B cell (primary cell): ENCODE measurements around the gene ZMAT5. TPM values are rescaled to one million over a fixed set of nuclear protein-coding genes. Genes with fewer than 3 reads are reported as not detected.

Source experiments
- ATAC-seq: fragments of 200-7000 bp; cut with Tn5 transposase; one replicate; pipeline ENCODE4 v1.10.0; 2021; ENCODE audit warnings: low read depth, mild to moderate bottlenecking, moderate number of reproducible peaks, moderate library complexity
- CTCF ChIA-PET: fragments of 350-600 bp; sonication (Branson Sonifier 250); formaldehyde crosslinking; loops from one replicate; lab custom pipeline; 2021; ENCODE audit warnings: antibody characterized with exemption, inconsistent platforms; lab: Charles Lee
- POLR2A ChIA-PET: fragments of 350-600 bp; sonication (Branson Sonifier 250); formaldehyde crosslinking; loops from one replicate; lab custom pipeline; 2021; ENCODE audit warnings: antibody characterized with exemption; lab: Charles Lee
- DNase-seq: peaks from one replicate; pipeline ENCODE4 v3.0.0; 2013
- H2AFZ ChIP-seq: 2 replicates; pipeline ENCODE4 v1.6.1; 2012; ENCODE audit warnings: mild to moderate bottlenecking, low read depth, low read length; ENCODE audit not compliant: insufficient read depth, poor library complexity, severe bottlenecking
- H3K27ac ChIP-seq, 2 donors: 1 replicate in 1 of 2; 2 replicates in 1 of 2; pipeline ENCODE4 v1.5.1; 2012 to 2013; ENCODE audit warnings: low read length in 2 of 2, mild to moderate bottlenecking in 2 of 2, moderate library complexity in 1 of 2
- H3K27me3 ChIP-seq, 4 experiments: fragments of 200-600 bp in 1 of 4; sonication (generic) in 1 of 4; replicated peaks in 1 of 4; 1 replicate in 2 of 4; 2 replicates in 2 of 4; pipeline versions ENCODE4 v1.6.1 to v1.7.0; 2013 to 2016; ENCODE audit warnings: low read length in 3 of 4, mild to moderate bottlenecking in 2 of 4, mixed read lengths in 1 of 4, moderate library complexity in 1 of 4; ENCODE audit not compliant: insufficient read depth in 4 of 4, control insufficient read depth in 3 of 4; ENCODE audit errors: control extremely low read depth in 1 of 4
- H3K36me3 ChIP-seq, 2 experiments: replicated peaks in 1 of 2; 1 replicate in 1 of 2; 2 replicates in 1 of 2; pipeline versions ENCODE4 v1.6.1 to v1.7.1; 2013; ENCODE audit warnings: low read length in 1 of 2; ENCODE audit not compliant: insufficient read depth in 2 of 2, control insufficient read depth in 1 of 2; ENCODE audit errors: control extremely low read depth in 1 of 2, extremely low read depth in 1 of 2
- H3K4me1 ChIP-seq, 2 donors: fragments of 200-600 bp in 1 of 2; sonication (generic) in 1 of 2; 1 replicate in 1 of 2; 2 replicates in 1 of 2; pipeline versions ENCODE4 v1.5.1 to v1.6.1; 2013 to 2017; ENCODE audit warnings: low read length in 2 of 2; ENCODE audit not compliant: control insufficient read depth in 2 of 2, insufficient read depth in 2 of 2
- H3K4me2 ChIP-seq: replicated peaks from 2 replicates; pipeline ENCODE3; 2012; ENCODE audit warnings: mild to moderate bottlenecking, low read depth, low read length; ENCODE audit not compliant: poor library complexity, severe bottlenecking
- H3K4me3 ChIP-seq, 5 experiments: fragments of 200-600 bp in 1 of 5; sonication (generic) in 1 of 5; 1 replicate in 3 of 5; 2 replicates in 2 of 5; pipeline versions ENCODE4 v1.5.1 to v1.7.0; 2011 to 2016; ENCODE audit warnings: low read length in 4 of 5, mild to moderate bottlenecking in 4 of 5, low read depth in 2 of 5, control low read depth in 1 of 5, moderate library complexity in 1 of 5; ENCODE audit not compliant: insufficient read depth in 1 of 5; ENCODE audit errors: control extremely low read depth in 1 of 5, extremely low read depth in 1 of 5
- H3K79me2 ChIP-seq: fragments of 200-600 bp; sonication (generic); one replicate; pipeline ENCODE4 v1.6.0; 2016; ENCODE audit warnings: low read length; ENCODE audit not compliant: control insufficient read depth, insufficient read depth
- H3K9ac ChIP-seq: fragments of 200-600 bp; sonication (generic); 2 replicates; pipeline ENCODE4 v1.6.1; 2017; ENCODE audit warnings: mild to moderate bottlenecking, low read length, moderate library complexity
- H3K9me3 ChIP-seq, 3 donors: one replicate each; pipeline versions ENCODE4 v1.6.1 to v1.7.1; 2013; ENCODE audit warnings: low read length in 2 of 3; ENCODE audit not compliant: control insufficient read depth in 2 of 3, insufficient read depth in 1 of 3; ENCODE audit errors: control extremely low read depth in 1 of 3
- H4K20me1 ChIP-seq: 2 replicates; pipeline ENCODE4 v1.6.0; 2012; ENCODE audit warnings: mild to moderate bottlenecking, low read length; ENCODE audit not compliant: insufficient read depth, control insufficient read depth, poor library complexity, severe bottlenecking
- H3K27ac Mint-ChIP-seq: one replicate; pipeline ENCODE4 v1.8.0; 2021; ENCODE audit warnings: mixed read lengths
- H3K27me3 Mint-ChIP-seq: one replicate; pipeline ENCODE4 v1.8.0; 2021; ENCODE audit warnings: mixed read lengths
- H3K4me1 Mint-ChIP-seq: one replicate; pipeline ENCODE4 v1.8.0; 2021; ENCODE audit warnings: mixed read lengths
- H3K4me3 Mint-ChIP-seq: one replicate; pipeline ENCODE4 v1.8.0; 2021; ENCODE audit warnings: mixed read lengths
- H3K9me3 Mint-ChIP-seq: one replicate; pipeline ENCODE4 v1.8.0; 2022; ENCODE audit warnings: mixed read lengths; ENCODE audit not compliant: insufficient read depth
- EZH2 ChIP-seq: IDR thresholded peaks from 2 replicates; pipeline ENCODE4 v1.6.1; 2012; ENCODE audit warnings: borderline replicate concordance, low read depth, mild to moderate bottlenecking, moderate library complexity, low read length; ENCODE audit not compliant: insufficient read depth, poor library complexity, severe bottlenecking
- WGBS: methylation state at CpG from one replicate; pipeline ENCODE4 v1.1.5; 2013; ENCODE audit warnings: missing lambda C conversion rate; ENCODE audit not compliant: insufficient coverage; 5-methylcytosine and 5-hydroxymethylcytosine counted together
- intact Hi-C: fragments of 100-400 bp; cut with micrococcal nuclease; formaldehyde crosslinking; loops from one replicate; pipeline ENCODE4 v1.10.0; 2022
- polyA plus RNA-seq: library from polyadenylated mRNA; depleted of rRNA; stranded (reverse); fragments of >200 nt; gene quantifications from 2 replicates; pipeline ENCODE4 v1.2.3, GENCODE V29; 2012
- total RNA-seq, 2 donors: library from RNA; stranded (reverse); fragments of 120-200 nt in 1 of 2; gene quantifications; 1 replicate in 1 of 2; 2 replicates in 1 of 2; pipeline versions ENCODE4 v1.2.3 to v1.2.4, GENCODE V29; 2013 to 2022
- TF ChIP-seq, protein P1 (sequence below): fragments of 200-600 bp; IDR thresholded peaks from one replicate; pipeline ENCODE4 v1.8.0; 2022; ENCODE audit warnings: antibody characterized with exemption, mild to moderate bottlenecking

The ZMAT5 gene
- total and polyA plus RNA-seq, 2 donors (not counting 1 experiment from before 2014, with no cell fraction given), result 17.8 to 26.3 TPM

DNA sequence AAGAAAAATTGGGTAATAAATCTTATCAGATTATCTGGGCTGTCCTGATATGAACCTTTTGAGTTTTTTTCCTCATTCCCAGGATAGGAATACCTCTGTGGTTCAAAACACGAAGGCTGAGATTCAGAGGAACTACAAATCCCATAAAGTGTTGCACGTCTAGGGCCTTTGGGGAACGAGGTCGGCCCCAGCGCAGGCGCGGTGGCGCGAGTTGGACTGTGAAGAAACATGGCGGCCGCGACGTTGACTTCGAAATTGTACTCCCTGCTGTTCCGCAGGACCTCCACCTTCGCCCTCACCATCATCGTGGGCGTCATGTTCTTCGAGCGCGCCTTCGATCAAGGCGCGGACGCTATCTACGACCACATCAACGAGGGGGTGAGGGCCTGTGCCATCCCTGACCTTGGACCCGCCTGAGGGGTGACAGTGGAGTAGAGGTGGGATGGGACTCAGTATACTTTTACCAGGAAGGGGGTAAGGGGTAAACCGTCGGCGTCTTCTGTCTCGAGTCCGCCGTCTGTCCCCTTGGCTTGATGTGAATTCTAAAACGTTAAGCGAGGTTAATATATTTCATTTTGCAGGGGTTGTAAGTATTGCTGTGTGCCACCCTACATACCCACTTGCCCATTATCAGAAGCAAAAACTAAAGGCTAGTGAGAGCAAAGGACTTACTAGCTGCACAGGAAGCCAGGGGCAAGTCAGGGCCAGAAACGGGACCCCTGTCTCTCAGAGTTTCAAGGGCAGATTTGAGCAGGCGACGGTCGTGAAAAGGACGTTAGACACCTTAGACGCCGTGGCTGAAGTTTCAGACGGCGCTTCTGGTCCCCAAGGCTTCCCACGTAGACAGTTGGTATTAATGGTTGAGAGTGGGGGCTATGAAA is 604 bp upstream of the ZMAT5 start, which contains the start of gene UQCR10:
TSS of gene UQCR10 (plus strand) at position 199 of the 881 bp plus-strand sequence. CDS start at position 229, 30 bp downstream.
- DNase-seq, result peak; percentile 95
- peak within 1 kb of the TSS; percentile 89 for H2AFZ ChIP-seq
- no peak for TF ChIP-seq EZH2
- TF ChIP-seq, protein P1, sequence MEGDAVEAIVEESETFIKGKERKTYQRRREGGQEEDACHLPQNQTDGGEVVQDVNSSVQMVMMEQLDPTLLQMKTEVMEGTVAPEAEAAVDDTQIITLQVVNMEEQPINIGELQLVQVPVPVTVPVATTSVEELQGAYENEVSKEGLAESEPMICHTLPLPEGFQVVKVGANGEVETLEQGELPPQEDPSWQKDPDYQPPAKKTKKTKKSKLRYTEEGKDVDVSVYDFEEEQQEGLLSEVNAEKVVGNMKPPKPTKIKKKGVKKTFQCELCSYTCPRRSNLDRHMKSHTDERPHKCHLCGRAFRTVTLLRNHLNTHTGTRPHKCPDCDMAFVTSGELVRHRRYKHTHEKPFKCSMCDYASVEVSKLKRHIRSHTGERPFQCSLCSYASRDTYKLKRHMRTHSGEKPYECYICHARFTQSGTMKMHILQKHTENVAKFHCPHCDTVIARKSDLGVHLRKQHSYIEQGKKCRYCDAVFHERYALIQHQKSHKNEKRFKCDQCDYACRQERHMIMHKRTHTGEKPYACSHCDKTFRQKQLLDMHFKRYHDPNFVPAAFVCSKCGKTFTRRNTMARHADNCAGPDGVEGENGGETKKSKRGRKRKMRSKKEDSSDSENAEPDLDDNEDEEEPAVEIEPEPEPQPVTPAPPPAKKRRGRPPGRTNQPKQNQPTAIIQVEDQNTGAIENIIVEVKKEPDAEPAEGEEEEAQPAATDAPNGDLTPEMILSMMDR, result no peak
- H3K9ac ChIP-seq, result peak within 1 kb of the TSS; percentile 77
- intact Hi-C loops, result loop anchor here (5.0 to 10.0 kb wide), 4 partner anchors 380 to 883 kb away; partner anchors contain the start of genes AP1B1, EWSR1, RHBDD3 and ZNRF3
- ChIA-PET CTCF (interaction anchor here (1.3 kb wide), 1 partner anchor 163 kb away, joined by 3 read pairs; no protein-coding TSS in a partner anchor), POLR2A (interaction anchor here (0.7 kb wide), 1 partner anchor 71 kb away, joined by 3 read pairs; the partner anchor contains the start of gene ASCC2)
- peak; percentile 79 for ATAC-seq
- peaks cover 17 to 20% of the 10 kb centered on the region in 2 donors for H3K4me1 ChIP-seq
- H3K9me3 Mint-ChIP-seq, result no peaks in the 10 kb centered on the region
- peak within 1 kb of the TSS; percentile 73 to 99 (median 87) for H3K4me3 ChIP-seq
- H3K4me2 ChIP-seq, result peak within 1 kb of the TSS; percentile 92
- peaks cover 2 to 16% of the 10 kb centered on the region in 2 experiments for H3K36me3 ChIP-seq
- WGBS, result under 1% methylated on average over 38 of the region's 46 CpGs
- no peaks in the 10 kb centered on the region for H3K27me3 Mint-ChIP-seq
- H3K4me3 Mint-ChIP-seq, result peak within 1 kb of the TSS; percentile 99
- H3K27ac ChIP-seq, result peak within 1 kb of the TSS; percentile 46 to 80
- H3K27me3 ChIP-seq, result no peaks in the 10 kb centered on the region
- peaks cover 36% of the 10 kb centered on the region for H3K4me1 Mint-ChIP-seq
- peak within 1 kb of the TSS; percentile 95 for H3K27ac Mint-ChIP-seq
- H4K20me1 ChIP-seq, result no peaks in the 10 kb centered on the region
- no peaks in the 10 kb centered on the region for H3K9me3 ChIP-seq
- H3K79me2 ChIP-seq, result peaks cover 43% of the 10 kb centered on the region
